HFFc6 (cell line): ENCODE measurements around the gene FN3K. TPM values are rescaled to one million over a fixed set of nuclear protein-coding genes. Genes with fewer than 3 reads are reported as not detected.
A peak's percentile ranks its signal among the peaks of the same experiment; 100 is the strongest.

Experiments
- DNase-seq: peaks from one replicate; pipeline ENCODE4 v3.0.0-alpha.2; 2018
- H3K27ac Mint-ChIP-seq: 2 replicates; pipeline ENCODE4 v1.8.0; 2020; ENCODE audit warnings: mild to moderate bottlenecking, mixed read lengths
- H3K27me3 Mint-ChIP-seq: 2 replicates; pipeline ENCODE4 v1.8.0; 2021; ENCODE audit warnings: mild to moderate bottlenecking, moderate library complexity, mixed read lengths; ENCODE audit not compliant: insufficient read depth
- H3K36me3 Mint-ChIP-seq: 2 replicates; pipeline ENCODE4 v1.8.0; 2021; ENCODE audit warnings: low read depth, mixed read lengths
- H3K4me1 Mint-ChIP-seq: 2 replicates; pipeline ENCODE4 v1.8.0; 2020; ENCODE audit warnings: low read depth, mixed read lengths
- H3K4me3 Mint-ChIP-seq: 2 replicates; pipeline ENCODE4 v1.8.0; 2020; ENCODE audit warnings: mild to moderate bottlenecking, moderate library complexity, mixed read lengths
- H3K9me3 Mint-ChIP-seq: 2 replicates; pipeline ENCODE4 v1.8.0; 2020; ENCODE audit warnings: mild to moderate bottlenecking, mixed read lengths
- total RNA-seq, 6 experiments: library from RNA; stranded (reverse); fragmentation: NEBNext Ultra II Directional; extraction: Animal tissue kit (Norgen Biotek cat#: 25700); gene quantifications; 2 replicates in 1 of 6; 3 replicates in 5 of 6; pipeline ENCODE4 v1.2.3, GENCODE V29; 2021
- TF ChIP-seq, protein P1 (sequence below): fragments of 200-600 bp; sonication (generic); IDR thresholded peaks from 2 replicates; pipeline ENCODE4 v1.5.0; 2021; ENCODE audit warnings: antibody characterized with exemption, mild to moderate bottlenecking

FN3K gene
- total RNA-seq, 6 experiments from 2014 or later = 0.96 to 2.9 (median 1.6) TPM

DNA sequence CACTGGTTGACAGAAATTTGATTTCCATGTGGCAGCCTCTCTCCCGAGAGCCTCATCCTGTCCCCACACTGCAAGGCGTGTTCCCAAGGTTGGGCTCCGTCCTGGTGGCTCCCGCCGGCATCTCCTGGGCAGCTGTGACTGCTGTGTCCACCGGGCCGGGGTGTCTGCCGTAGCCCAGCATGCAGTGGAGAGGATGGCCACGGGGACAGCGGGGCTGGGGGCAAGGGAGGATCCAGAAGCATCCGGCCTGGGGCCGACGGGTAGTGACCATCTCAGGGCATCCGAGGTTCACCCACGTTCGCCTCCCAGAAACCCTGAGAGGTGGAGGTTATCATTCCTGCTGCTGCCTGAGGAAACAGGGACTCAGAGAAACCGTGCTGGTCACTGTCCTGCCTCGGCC, 29.7 kb upstream of the FN3K start:
- Mint-ChIP-seq H3K27ac (no peak overlapping the region), H3K27me3 (peaks cover 10% of the 10 kb centered on the region), H3K36me3 (no peaks in the 10 kb centered on the region), H3K4me3 (no peak overlapping the region), H3K9me3 (no peaks in the 10 kb centered on the region), H3K4me1 (peaks cover 6% of the 10 kb centered on the region)
- TF ChIP-seq, protein P1, sequence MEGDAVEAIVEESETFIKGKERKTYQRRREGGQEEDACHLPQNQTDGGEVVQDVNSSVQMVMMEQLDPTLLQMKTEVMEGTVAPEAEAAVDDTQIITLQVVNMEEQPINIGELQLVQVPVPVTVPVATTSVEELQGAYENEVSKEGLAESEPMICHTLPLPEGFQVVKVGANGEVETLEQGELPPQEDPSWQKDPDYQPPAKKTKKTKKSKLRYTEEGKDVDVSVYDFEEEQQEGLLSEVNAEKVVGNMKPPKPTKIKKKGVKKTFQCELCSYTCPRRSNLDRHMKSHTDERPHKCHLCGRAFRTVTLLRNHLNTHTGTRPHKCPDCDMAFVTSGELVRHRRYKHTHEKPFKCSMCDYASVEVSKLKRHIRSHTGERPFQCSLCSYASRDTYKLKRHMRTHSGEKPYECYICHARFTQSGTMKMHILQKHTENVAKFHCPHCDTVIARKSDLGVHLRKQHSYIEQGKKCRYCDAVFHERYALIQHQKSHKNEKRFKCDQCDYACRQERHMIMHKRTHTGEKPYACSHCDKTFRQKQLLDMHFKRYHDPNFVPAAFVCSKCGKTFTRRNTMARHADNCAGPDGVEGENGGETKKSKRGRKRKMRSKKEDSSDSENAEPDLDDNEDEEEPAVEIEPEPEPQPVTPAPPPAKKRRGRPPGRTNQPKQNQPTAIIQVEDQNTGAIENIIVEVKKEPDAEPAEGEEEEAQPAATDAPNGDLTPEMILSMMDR = no peak
- DNase-seq = no peak

DNA sequence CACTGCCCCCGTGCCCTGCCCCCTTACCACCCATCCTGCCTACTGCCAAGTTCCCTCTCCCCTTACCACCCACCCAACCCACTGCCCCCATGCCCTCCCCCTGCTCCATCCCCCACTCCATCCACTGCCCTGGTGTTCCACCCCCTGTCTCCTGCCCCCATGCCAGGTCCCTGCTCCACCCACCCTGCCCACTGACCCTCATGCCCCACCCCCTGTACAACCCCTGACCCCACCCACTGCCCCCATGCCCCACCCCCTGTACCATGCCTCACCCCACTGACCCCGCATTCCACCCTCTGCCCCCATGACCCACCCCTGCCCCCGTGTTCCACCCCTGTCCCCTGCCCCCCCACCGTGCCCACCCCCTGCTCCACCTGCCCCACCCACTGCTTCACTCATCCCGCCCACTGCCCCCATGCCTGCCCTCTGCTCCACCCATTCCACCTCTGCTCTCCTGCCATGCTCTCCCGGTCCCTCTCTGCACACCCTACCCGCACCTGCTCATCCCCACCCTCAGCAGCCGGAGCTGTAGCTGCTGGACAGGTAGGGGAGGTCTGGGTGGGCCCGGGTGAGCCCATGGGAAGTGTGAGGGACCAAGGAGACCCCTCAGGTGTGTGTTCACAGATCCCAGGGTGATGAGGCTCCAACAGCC, 26.3 kb upstream of the FN3K start:
- no peaks in the 10 kb centered on the region for H3K36me3 Mint-ChIP-seq
- TF ChIP-seq, protein P1 = no peak
- no peak overlapping the region for H3K4me3 Mint-ChIP-seq
- peaks cover 6% of the 10 kb centered on the region for H3K4me1 Mint-ChIP-seq
- H3K27me3 Mint-ChIP-seq = peaks cover 3% of the 10 kb centered on the region
- no peaks in the 10 kb centered on the region for H3K9me3 Mint-ChIP-seq
- no peak overlapping the region for H3K27ac Mint-ChIP-seq
- DNase-seq = no peak

DNA sequence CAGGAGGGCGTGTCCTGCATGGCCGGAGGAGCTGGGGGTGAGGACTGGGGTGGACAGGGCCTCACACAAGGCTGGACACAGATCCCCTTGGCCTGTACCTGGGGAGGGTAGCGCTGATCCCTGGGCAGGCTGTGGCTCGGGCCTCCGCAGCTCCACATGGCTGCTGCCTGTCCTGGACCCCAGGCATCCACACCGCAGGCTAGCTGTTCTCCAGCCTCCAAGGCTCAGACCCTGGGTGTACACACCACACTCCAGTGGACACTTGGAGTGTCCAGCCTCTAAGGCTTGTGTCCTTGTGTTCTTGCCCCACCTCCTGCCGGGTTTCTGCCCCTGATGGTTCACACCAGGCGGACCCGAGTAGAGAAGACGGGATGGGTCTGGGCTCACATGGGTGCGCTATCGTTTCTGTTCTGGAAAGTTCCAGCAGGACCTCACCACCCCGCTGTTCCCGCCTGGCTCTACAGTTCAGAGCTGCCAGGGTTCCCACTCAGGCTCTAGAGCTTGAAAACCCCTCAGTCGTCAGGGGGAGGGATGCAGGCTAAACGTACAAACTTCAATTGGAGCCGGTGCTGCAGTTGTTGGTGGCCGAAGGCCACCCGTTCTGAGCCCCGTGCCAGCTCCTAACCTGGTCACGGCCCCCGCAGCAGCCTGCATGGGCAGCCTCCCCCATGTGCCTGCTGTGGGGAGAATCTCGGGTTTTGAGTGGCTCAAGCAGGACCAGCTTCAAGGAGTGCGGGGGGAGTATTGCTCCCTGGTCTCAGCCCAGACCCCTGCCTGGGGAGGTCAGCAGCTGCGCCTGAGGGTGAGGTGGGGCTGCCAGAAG, 25.5 kb upstream of the FN3K start:
- TF ChIP-seq, protein P1 = no peak
- Mint-ChIP-seq H3K4me1 (peaks cover 6% of the 10 kb centered on the region), H3K9me3 (no peaks in the 10 kb centered on the region), H3K27ac (no peak overlapping the region), H3K4me3 (no peak overlapping the region), H3K36me3 (no peaks in the 10 kb centered on the region), H3K27me3 (peaks cover 2% of the 10 kb centered on the region)
- DNase-seq = no peak

DNA sequence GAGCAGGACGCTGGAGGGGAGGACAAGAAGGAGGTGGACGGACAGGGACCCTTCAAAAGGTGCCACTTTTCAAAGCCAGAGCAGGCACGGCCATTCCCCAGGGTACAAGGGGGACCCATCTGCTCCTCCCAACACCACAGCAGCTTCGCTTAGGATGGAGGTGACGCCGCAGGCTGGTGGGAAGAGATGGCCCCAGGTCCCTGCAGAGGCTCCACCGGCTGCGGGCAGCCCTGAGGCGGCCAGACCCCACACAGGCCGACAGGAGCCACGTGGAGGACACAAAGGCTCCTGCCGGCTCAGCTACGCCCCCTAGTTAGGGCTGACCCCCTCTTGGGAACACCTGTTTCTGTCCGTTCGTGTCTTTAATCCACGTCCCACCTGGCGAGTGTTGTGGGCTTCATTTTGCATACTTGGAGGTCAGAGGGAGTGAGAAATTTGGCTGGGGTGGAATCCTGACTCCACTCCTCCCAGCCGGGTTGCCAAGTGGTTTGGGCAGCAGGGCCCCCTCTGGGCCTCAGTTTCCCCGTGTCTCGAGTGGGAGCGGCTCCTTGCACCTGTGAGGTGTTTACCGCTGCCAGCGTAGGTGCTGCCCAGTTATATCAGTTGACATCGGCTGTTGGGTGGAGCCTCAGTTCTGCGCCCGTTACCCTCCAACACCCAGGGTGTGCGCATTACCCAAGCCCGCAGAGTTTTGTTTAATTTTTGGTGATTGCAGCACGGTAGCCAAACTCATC, 24.7 kb upstream of the FN3K start:
- H3K27ac Mint-ChIP-seq = no peak overlapping the region
- no peak overlapping the region for H3K4me3 Mint-ChIP-seq
- H3K9me3 Mint-ChIP-seq = no peaks in the 10 kb centered on the region
- H3K4me1 Mint-ChIP-seq = peaks cover 6% of the 10 kb centered on the region
- no peak for DNase-seq
- no peaks in the 10 kb centered on the region for H3K36me3 Mint-ChIP-seq
- TF ChIP-seq, protein P1 = peak; percentile 19; the same call in 1 of the 2 replicates
- H3K27me3 Mint-ChIP-seq = no peaks in the 10 kb centered on the region; the same call in none of the 2 replicates

DNA sequence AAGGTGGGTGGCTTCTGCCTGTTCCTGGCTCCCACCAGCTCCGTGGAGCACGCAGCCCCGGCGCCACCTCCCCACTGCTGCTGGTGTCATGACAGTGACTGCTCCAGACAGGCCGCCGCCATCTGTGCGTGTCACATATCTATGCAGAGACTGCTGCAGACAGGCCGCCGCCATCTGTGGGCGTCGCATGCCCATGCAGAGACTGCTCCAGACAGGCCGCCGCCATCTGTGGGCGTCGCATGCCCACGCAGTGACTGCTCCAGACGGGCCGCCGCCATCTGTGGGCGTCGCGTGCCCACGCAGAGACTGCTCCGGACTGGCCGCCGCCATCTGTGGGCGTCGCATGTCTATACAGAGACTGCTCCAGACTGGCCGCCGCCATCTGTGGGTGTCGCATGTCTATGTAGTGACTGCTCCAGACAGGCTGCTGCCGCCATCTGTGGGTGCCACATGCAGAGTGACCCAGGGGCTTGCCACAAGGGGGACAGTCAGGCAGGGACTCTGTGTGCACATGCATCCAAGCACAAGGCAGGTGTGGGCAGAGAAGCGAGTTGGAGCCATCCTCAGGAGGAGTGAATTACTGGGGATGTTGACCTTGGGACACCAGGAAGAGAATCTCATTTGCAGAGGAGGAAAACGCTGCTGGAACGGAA, 22.2 kb upstream of the FN3K start:
- DNase-seq = no peak
- Mint-ChIP-seq H3K27me3 (peaks cover 2% of the 10 kb centered on the region; the same call in 1 of the 2 replicates), H3K36me3 (no peaks in the 10 kb centered on the region), H3K9me3 (no peaks in the 10 kb centered on the region), H3K27ac (no peak overlapping the region), H3K4me3 (no peak overlapping the region), H3K4me1 (peaks cover 13% of the 10 kb centered on the region)
- TF ChIP-seq, protein P1 = no peak
